ENCODE measurements around the gene RRP8. TPM values are rescaled to one million over a fixed set of nuclear protein-coding genes. Genes with fewer than 3 reads are reported as not detected.

The RRP8 gene
- total and polyA plus RNA-seq, 9 of the 15 experiments (the other 6 are each of a cell fraction or from before 2014, with no cell fraction given) = 5.7 to 47.3 (median 32.6) TPM

- no peak for TF ChIP-seq ZMIZ1 (IDR thresholded peaks at IDR 0.05; ENCODE audit: low read depth in 2 of 2, low read length in 2 of 2)
- peak; percentile 38; the same call in 1 of the 2 replicates for TF ChIP-seq BACH1 (tag; IDR thresholded peaks at IDR 0.05)
- peak; percentile 90 for TF ChIP-seq HMBOX1 (IDR thresholded peaks at IDR 0.05)
- TF ChIP-seq ARNT (IDR thresholded peaks at IDR 0.05) = peak in 1 of 2 experiments; percentile 70; a peak in 2 of 4 replicates
- TF ChIP-seq RHOXF2B (CRISPR knock-in tag; conservative IDR thresholded peaks at IDR 0.05) = no peak
- peak; percentile 58 for TF ChIP-seq ARID1B (IDR thresholded peaks at IDR 0.05)
- peak; percentile 51; the same call in 1 of the 2 replicates for TF ChIP-seq FOXJ2 (tag; IDR thresholded peaks at IDR 0.05)
- TF ChIP-seq BHLHE40 (IDR thresholded peaks at IDR 0.05; ENCODE audit: low read length) = peak; percentile 44; the same call in 1 of the 2 replicates
- TF ChIP-seq ILF3 (IDR thresholded peaks at IDR 0.05; ENCODE audit: borderline replicate concordance) = no peak
- 0 out of 2 replicates have a peak, but pooled peaks have one; percentile 12 for TF ChIP-seq SMAD3 (CRISPR knock-in tag; conservative IDR thresholded peaks at IDR 0.05)
- TF ChIP-seq FOXJ3 (CRISPR knock-in tag; IDR thresholded peaks at IDR 0.05) = no peak
- no peak for TF ChIP-seq RBM39 (optimal IDR thresholded peaks at IDR 0.05; ENCODE audit: low read depth, low read length)
- peak; percentile 87 for TF ChIP-seq ZBTB43 (CRISPR knock-in tag; IDR thresholded peaks at IDR 0.05)
- TF ChIP-seq ZNF518B (CRISPR knock-in tag; IDR thresholded peaks at IDR 0.05) = no peak
- TF ChIP-seq SNIP1 (IDR thresholded peaks at IDR 0.05; ENCODE audit: low read depth) = no peak
These were observed 14.9 kb upstream of the RRP8 start (continued) for GRCh38 chr11:6618117-6619003.

Data from K562 (cell line).